HepG2 (cell line): ENCODE results near the gene HAGH. TPM values are rescaled to one million over a fixed set of nuclear protein-coding genes. Genes with fewer than 3 reads are reported as not detected.

ENCODE experiments used
- ATF1 ChIP-seq: IDR thresholded peaks from 2 replicates; pipeline ENCODE4 v1.6.1; 2016; ENCODE audit warnings: mild to moderate bottlenecking, control low read depth
- ATF7 ChIP-seq, 2 experiments: fragments of 450-650 bp in 1 of 2; sonication (generic) in 1 of 2; formaldehyde crosslinking in 1 of 2; IDR thresholded peaks; 2 replicates each; pipeline versions ENCODE4 v1.4.0 to v1.6.1; 2016 to 2020; ENCODE audit warnings: antibody characterized with exemption in 1 of 2, mild to moderate bottlenecking in 1 of 2, missing genetic modification reagents in 1 of 2
- EEA1 ChIP-seq: sonication (generic); formaldehyde crosslinking; IDR thresholded peaks from 2 replicates; pipeline ENCODE4 v1.5.1; 2020; ENCODE audit warnings: mild to moderate bottlenecking, missing genetic modification reagents, borderline replicate concordance
- GPN1 ChIP-seq: sonication (generic); formaldehyde crosslinking; IDR thresholded peaks from 2 replicates; pipeline ENCODE4 v1.5.1; 2020; ENCODE audit warnings: missing genetic modification reagents, borderline replicate concordance
- KLF15 ChIP-seq: sonication (generic); formaldehyde crosslinking; IDR thresholded peaks from 2 replicates; pipeline ENCODE4 v1.8.1; 2023; ENCODE audit warnings: borderline replicate concordance, mild to moderate bottlenecking, inconsistent platforms, missing genetic modification reagents, mixed read lengths
- MIER2 ChIP-seq: IDR thresholded peaks from 2 replicates; pipeline ENCODE4 v1.6.1; 2016; ENCODE audit warnings: missing biosample characterization, missing genetic modification reagents
- NCOA5 ChIP-seq: sonication (generic); formaldehyde crosslinking; IDR thresholded peaks from 2 replicates; pipeline ENCODE4 v1.4.0; 2020; ENCODE audit warnings: missing genetic modification reagents
- PHB2 ChIP-seq: fragments of 450-650 bp; IDR thresholded peaks from 2 replicates; pipeline ENCODE4 v1.6.1; 2018; ENCODE audit not compliant: partially characterized antibody
- RFX3 ChIP-seq: IDR thresholded peaks from 2 replicates; pipeline ENCODE4 v1.6.1; 2016; ENCODE audit warnings: missing biosample characterization, missing genetic modification reagents
- THYN1 ChIP-seq: sonication (generic); formaldehyde crosslinking; IDR thresholded peaks from 2 replicates; pipeline ENCODE4 v1.8.1; 2023; ENCODE audit warnings: low read depth, mild to moderate bottlenecking, moderate library complexity, missing genetic modification reagents, borderline replicate concordance
- ZFP90 ChIP-seq: sonication (generic); formaldehyde crosslinking; IDR thresholded peaks from 2 replicates; pipeline ENCODE4 v1.8.0; 2022; ENCODE audit warnings: missing genetic modification reagents, mild to moderate bottlenecking, inconsistent platforms, borderline replicate concordance
- ZNF136 ChIP-seq: sonication (generic); formaldehyde crosslinking; IDR thresholded peaks from 2 replicates; pipeline ENCODE4 v1.8.1; 2022; ENCODE audit warnings: low read depth, mild to moderate bottlenecking, moderate library complexity, missing genetic modification reagents
- ZNF431 ChIP-seq: sonication (generic); formaldehyde crosslinking; IDR thresholded peaks from 2 replicates; pipeline ENCODE4 v1.9.0; 2022; ENCODE audit warnings: missing genetic modification reagents, low read depth, mild to moderate bottlenecking, borderline replicate concordance
- ZNF615 ChIP-seq: sonication (generic); formaldehyde crosslinking; IDR thresholded peaks from 2 replicates; pipeline ENCODE4 v1.5.0; 2020; ENCODE audit warnings: mild to moderate bottlenecking, missing genetic modification reagents, borderline replicate concordance
- ZNF780A ChIP-seq: sonication (generic); formaldehyde crosslinking; IDR thresholded peaks from 2 replicates; pipeline ENCODE4 v1.8.0; 2022; ENCODE audit warnings: mild to moderate bottlenecking, missing genetic modification reagents, moderate library complexity
- ZSCAN20 ChIP-seq: sonication (generic); formaldehyde crosslinking; IDR thresholded peaks from 2 replicates; pipeline ENCODE4 v1.4.0; 2020; ENCODE audit warnings: missing genetic modification reagents, mild to moderate bottlenecking, borderline replicate concordance
- polyA plus RNA-seq, 8 experiments: library from polyadenylated mRNA; depleted of rRNA in 3 of 8; stranded (reverse) in 7 of 8; unstranded in 1 of 8; fragments of >200 nt; fragmentation: Illumina TruSeq in 4 of 8; extraction: Trizol in 4 of 8; gene quantifications; 2 replicates each; pipeline versions ENCODE4 v1.2.1 to v1.2.3, GENCODE V29; 2011 to 2016; ENCODE audit warnings: low read depth in 4 of 8, missing spikeins in 1 of 8, mixed read lengths in 1 of 8; ENCODE audit not compliant: insufficient read depth in 1 of 8
- total RNA-seq, 5 experiments: library from RNA; depleted of rRNA; stranded (reverse); fragments of >200 nt; fragmentation: Illumina TruSeq; extraction: Trizol; gene quantifications; 2 replicates each; pipeline ENCODE4 v1.2.3, GENCODE V29; 2016; ENCODE audit warnings: low read depth in 1 of 5
- TF ChIP-seq, protein P1 (sequence below): sonication (generic); formaldehyde crosslinking; IDR thresholded peaks from 2 replicates; pipeline ENCODE4 v1.4.0; 2020; ENCODE audit warnings: missing genetic modification reagents
- TF ChIP-seq, protein P2 (sequence below): sonication (generic); formaldehyde crosslinking; IDR thresholded peaks from 2 replicates; pipeline ENCODE4 v1.5.1; 2020; ENCODE audit warnings: mild to moderate bottlenecking, missing genetic modification reagents, borderline replicate concordance
- TF ChIP-seq, protein P3 (sequence below): sonication (generic); formaldehyde crosslinking; IDR thresholded peaks from 2 replicates; pipeline ENCODE4 v1.8.1; 2023; ENCODE audit warnings: mild to moderate bottlenecking, missing genetic modification reagents, borderline replicate concordance
- TF ChIP-seq, protein P4 (sequence below): sonication (generic); formaldehyde crosslinking; IDR thresholded peaks from 2 replicates; pipeline ENCODE4 v1.4.0; 2020; ENCODE audit warnings: mild to moderate bottlenecking, missing genetic modification reagents

Gene HAGH
- total and polyA plus RNA-seq, 2 of the 13 experiments (the other 11 are each of a cell fraction or from before 2014, with no cell fraction given) = 70.4 to 95.4 TPM

DNA sequence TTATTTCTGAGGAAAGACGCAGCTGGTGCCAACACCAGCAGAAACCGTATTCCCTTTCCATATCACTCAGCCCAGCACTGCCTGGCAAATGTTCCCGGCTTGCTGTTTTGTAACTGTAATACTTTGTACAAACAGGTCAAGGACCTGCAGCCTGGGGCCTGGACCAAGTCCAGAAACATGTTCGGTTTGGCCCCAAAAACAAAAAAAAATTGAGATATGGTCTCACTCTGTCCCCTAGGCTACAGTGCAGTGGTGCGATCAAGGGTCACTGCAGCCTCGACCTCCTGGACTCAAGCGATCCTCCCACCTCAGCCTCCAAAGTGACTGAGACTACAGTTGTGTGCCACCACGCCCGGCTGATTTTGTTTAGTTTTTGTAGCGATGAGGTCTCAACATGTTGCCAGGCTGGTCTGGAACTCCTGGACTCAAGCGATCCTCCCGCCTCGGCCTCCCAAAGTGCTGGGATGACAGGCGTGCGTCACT lies 1.2 kb downstream of the HAGH start (continued):
- no peak for TF ChIP-seq NCOA5 (CRISPR knock-in tag)
- TF ChIP-seq GPN1 (CRISPR knock-in tag) = no peak
- no peak for TF ChIP-seq MIER2 (CRISPR knock-in tag)
- TF ChIP-seq ATF7 (IDR thresholded peaks at IDR 0.05) = no peak
- TF ChIP-seq ATF7 (CRISPR knock-in tag; IDR thresholded peaks at IDR 0.05) = no peak
- no peak for TF ChIP-seq RFX3
- TF ChIP-seq THYN1 (CRISPR knock-in tag) = no peak
- no peak for TF ChIP-seq ZNF431 (CRISPR knock-in tag)
- no peak for TF ChIP-seq EEA1 (CRISPR knock-in tag)
- TF ChIP-seq, protein P1, sequence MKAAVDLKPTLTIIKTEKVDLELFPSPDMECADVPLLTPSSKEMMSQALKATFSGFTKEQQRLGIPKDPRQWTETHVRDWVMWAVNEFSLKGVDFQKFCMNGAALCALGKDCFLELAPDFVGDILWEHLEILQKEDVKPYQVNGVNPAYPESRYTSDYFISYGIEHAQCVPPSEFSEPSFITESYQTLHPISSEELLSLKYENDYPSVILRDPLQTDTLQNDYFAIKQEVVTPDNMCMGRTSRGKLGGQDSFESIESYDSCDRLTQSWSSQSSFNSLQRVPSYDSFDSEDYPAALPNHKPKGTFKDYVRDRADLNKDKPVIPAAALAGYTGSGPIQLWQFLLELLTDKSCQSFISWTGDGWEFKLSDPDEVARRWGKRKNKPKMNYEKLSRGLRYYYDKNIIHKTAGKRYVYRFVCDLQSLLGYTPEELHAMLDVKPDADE (CRISPR knock-in tag) = no peak
- TF ChIP-seq, protein P2, sequence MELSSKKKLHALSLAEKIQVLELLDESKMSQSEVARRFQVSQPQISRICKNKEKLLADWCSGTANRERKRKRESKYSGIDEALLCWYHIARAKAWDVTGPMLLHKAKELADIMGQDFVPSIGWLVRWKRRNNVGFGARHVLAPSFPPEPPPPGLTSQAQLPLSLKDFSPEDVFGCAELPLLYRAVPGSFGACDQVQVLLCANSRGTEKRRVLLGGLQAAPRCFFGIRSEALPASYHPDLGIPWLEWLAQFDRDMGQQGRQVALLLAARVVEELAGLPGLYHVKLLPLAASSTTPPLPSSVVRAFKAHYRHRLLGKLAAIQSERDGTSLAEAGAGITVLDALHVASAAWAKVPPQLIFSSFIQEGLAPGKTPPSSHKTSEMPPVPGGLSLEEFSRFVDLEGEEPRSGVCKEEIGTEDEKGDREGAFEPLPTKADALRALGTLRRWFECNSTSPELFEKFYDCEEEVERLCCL (CRISPR knock-in tag) = no peak
- TF ChIP-seq ZNF615 = no peak
- no peak for TF ChIP-seq PHB2
- TF ChIP-seq ZNF780A = no peak
- TF ChIP-seq, protein P3, sequence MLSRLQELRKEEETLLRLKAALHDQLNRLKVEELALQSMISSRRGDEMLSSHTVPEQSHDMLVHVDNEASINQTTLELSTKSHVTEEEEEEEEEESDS (CRISPR knock-in tag) = no peak
- TF ChIP-seq ZFP90 (CRISPR knock-in tag) = no peak
- TF ChIP-seq KLF15 (CRISPR knock-in tag) = no peak
- no peak for TF ChIP-seq ZSCAN20
- TF ChIP-seq ZNF136 (CRISPR knock-in tag) = peak; percentile 59; the same call in 1 of the 2 replicates
- TF ChIP-seq ATF1 (CRISPR knock-in tag) = no peak
- TF ChIP-seq, protein P4, sequence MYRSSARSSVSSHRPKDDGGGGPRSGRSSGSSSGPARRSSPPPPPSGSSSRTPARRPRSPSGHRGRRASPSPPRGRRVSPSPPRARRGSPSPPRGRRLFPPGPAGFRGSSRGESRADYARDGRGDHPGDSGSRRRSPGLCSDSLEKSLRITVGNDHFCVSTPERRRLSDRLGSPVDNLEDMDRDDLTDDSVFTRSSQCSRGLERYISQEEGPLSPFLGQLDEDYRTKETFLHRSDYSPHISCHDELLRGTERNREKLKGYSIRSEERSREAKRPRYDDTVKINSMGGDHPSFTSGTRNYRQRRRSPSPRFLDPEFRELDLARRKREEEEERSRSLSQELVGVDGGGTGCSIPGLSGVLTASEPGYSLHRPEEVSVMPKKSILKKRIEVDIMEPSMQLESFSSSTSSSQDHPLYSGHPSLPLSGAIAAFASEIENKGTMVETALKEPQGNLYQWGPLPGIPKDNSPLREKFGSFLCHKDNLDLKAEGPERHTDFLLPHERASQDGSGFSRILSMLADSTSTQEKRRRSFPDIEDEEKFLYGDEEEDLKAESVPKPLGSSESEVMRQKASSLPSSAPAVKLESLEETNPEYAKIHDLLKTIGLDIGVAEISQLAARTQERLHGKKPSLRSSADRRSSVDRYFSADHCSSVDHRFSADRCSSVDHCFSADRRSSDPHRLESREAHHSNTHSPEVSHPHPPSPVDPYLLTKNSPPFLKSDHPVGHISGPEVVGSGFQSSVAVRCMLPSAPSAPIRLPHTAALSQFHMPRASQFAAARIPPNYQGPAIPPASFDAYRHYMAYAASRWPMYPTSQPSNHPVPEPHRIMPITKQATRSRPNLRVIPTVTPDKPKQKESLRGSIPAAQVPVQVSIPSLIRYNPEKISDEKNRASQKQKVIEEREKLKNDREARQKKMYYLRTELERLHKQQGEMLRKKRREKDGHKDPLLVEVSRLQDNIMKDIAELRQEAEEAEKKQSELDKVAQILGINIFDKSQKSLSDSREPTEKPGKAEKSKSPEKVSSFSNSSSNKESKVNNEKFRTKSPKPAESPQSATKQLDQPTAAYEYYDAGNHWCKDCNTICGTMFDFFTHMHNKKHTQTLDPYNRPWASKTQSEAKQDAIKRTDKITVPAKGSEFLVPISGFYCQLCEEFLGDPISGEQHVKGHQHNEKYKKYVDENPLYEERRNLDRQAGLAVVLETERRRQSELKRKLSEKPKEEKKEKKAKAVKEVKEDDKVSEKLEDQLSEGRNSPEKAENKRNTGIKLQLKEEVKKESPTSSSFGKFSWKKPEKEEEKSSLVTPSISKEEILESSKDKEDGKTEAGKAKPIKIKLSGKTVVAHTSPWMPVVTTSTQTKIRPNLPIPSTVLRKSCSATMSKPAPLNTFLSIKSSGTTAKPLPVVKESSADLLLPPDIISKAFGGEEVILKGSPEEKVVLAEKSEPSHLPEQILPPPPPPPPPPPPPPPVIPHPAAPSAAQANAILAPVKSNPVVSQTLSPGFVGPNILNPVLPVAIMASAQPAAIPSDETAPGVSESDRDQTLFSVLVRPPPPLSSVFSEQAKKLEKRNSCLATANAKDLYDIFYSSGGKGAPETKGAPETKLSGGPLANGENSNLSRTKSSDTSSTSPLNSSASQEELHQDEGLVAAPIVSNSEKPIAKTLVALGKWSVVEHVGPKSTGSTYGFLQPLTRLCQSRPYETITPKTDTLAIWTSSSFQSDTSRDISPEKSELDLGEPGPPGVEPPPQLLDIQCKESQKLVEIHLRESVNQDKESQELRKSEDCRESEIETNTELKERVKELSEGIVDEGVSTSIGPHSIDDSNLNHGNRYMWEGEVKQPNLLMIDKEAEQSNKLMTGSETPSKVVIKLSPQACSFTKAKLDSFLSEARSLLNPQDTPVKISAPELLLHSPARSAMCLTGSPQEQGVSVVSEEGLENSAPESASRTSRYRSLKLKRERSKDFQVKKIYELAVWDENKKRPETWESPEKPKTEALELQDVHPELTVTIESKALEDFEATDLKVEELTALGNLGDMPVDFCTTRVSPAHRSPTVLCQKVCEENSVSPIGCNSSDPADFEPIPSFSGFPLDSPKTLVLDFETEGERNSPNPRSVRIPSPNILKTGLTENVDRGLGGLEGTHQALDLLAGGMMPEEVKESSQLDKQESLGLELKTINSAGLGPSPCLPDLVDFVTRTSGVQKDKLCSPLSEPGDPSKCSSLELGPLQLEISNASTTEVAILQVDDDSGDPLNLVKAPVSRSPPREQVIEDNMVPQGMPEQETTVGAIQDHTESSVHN = no peak
